HUDEP-2 (cell line): ENCODE measurements around the gene EIF2B1.

ENCODE experiments used
- DNase-seq, 76 experiments: peaks; one replicate each; lab custom pipeline; 2025; ENCODE audit not compliant: unreplicated experiment in 76 of 76; lab: John Stamatoyannopoulos, UW

The EIF2B1 gene

GRCh38 chr12:123572391-123572790 is 61.1 kb downstream of the EIF2B1 start:
- no peak for DNase-seq

- peak in 8 of 76 experiments; percentile 6 to 21 (median 10) for DNase-seq
These were observed 62.1 kb downstream of the EIF2B1 start for GRCh38 chr12:123571343-123571813.
